HepG2 (cell line): ENCODE measurements around the gene TP73. TPM values are rescaled to one million over a fixed set of nuclear protein-coding genes. Genes with fewer than 3 reads are reported as not detected.

Experiments used
- BORCS8-MEF2B ChIP-seq: sonication (generic); formaldehyde crosslinking; IDR thresholded peaks from 2 replicates; pipeline ENCODE4 v1.8.0; 2022; ENCODE audit warnings: mild to moderate bottlenecking, missing genetic modification reagents
- DMAP1 ChIP-seq: IDR thresholded peaks from 2 replicates; pipeline ENCODE4 v1.6.1; 2016
- FOXC1 ChIP-seq: sonication (generic); formaldehyde crosslinking; IDR thresholded peaks from 2 replicates; pipeline ENCODE4 v1.8.0; 2022; ENCODE audit warnings: mild to moderate bottlenecking, missing genetic modification reagents, borderline replicate concordance
- FOXO1 ChIP-seq: sonication (generic); formaldehyde crosslinking; IDR thresholded peaks from 2 replicates; pipeline ENCODE4 v1.4.0; 2020; ENCODE audit warnings: missing genetic modification reagents
- HOXA7 ChIP-seq: sonication (generic); formaldehyde crosslinking; IDR thresholded peaks from 2 replicates; pipeline ENCODE4 v1.8.1; 2022; ENCODE audit warnings: mild to moderate bottlenecking, missing genetic modification reagents, moderate library complexity
- MXI1 ChIP-seq: IDR thresholded peaks from 3 replicates; pipeline ENCODE4 v1.6.1; 2012; ENCODE audit warnings: low read depth, low read length, inconsistent platforms, borderline replicate concordance
- NR0B2 ChIP-seq: sonication (generic); formaldehyde crosslinking; IDR thresholded peaks from 2 replicates; pipeline ENCODE4 v1.4.0; 2020; ENCODE audit warnings: mild to moderate bottlenecking, missing genetic modification reagents
- PAWR ChIP-seq: sonication (generic); formaldehyde crosslinking; IDR thresholded peaks from 2 replicates; pipeline ENCODE4 v1.4.0; 2020; ENCODE audit warnings: missing genetic modification reagents, mild to moderate bottlenecking, borderline replicate concordance
- PHF8 ChIP-seq: sonication (generic); formaldehyde crosslinking; IDR thresholded peaks from 2 replicates; pipeline ENCODE4 v1.5.0; 2020; ENCODE audit warnings: missing genetic modification reagents
- SMAD1 ChIP-seq: sonication (generic); formaldehyde crosslinking; IDR thresholded peaks from 2 replicates; pipeline ENCODE4 v1.4.0; 2020; ENCODE audit warnings: missing genetic modification reagents, low read depth, mild to moderate bottlenecking, borderline replicate concordance
- SMC3 ChIP-seq: IDR thresholded peaks from 2 replicates; pipeline ENCODE4 v1.6.1; 2011; ENCODE audit warnings: low read length, improper control_type of control experiment
- SRSF1 ChIP-seq: fragments of 200-400 bp; formaldehyde crosslinking; optimal IDR thresholded peaks from 2 replicates; pipeline ENCODE3; 2017; ENCODE audit warnings: mild to moderate bottlenecking, low read depth, low read length, moderate library complexity
- UBTF ChIP-seq: sonication (generic); formaldehyde crosslinking; IDR thresholded peaks from 2 replicates; pipeline ENCODE4 v1.4.0; 2020; ENCODE audit warnings: mild to moderate bottlenecking, missing genetic modification reagents
- USF2 ChIP-seq, 2 experiments: sonication (generic) in 1 of 2; formaldehyde crosslinking in 1 of 2; IDR thresholded peaks; 2 replicates each; pipeline versions ENCODE4 v1.5.1 to v1.6.1; 2011 to 2020; ENCODE audit warnings: borderline replicate concordance in 1 of 2, low read depth in 1 of 2, low read length in 1 of 2, mild to moderate bottlenecking in 1 of 2, missing genetic modification reagents in 1 of 2, moderate library complexity in 1 of 2
- WIZ ChIP-seq: sonication (generic); formaldehyde crosslinking; IDR thresholded peaks from 2 replicates; pipeline ENCODE4 v1.5.1; 2020; ENCODE audit warnings: mild to moderate bottlenecking, missing genetic modification reagents
- ZBTB7B ChIP-seq: sonication (generic); formaldehyde crosslinking; IDR thresholded peaks from 2 replicates; pipeline ENCODE4 v1.4.0; 2020; ENCODE audit warnings: missing genetic modification reagents
- ZIK1 ChIP-seq: sonication (generic); formaldehyde crosslinking; IDR thresholded peaks from 2 replicates; pipeline ENCODE4 v1.5.0; 2020; ENCODE audit warnings: mild to moderate bottlenecking, low read depth, missing genetic modification reagents, borderline replicate concordance
- ZKSCAN8 ChIP-seq: IDR thresholded peaks from 2 replicates; pipeline ENCODE4 v1.6.1; 2016; ENCODE audit warnings: borderline replicate concordance, missing genetic modification reagents, missing compliant biosample characterization
- ZNF121 ChIP-seq: sonication (generic); formaldehyde crosslinking; IDR thresholded peaks from 2 replicates; pipeline ENCODE4 v1.5.0; 2020; ENCODE audit warnings: mild to moderate bottlenecking, missing genetic modification reagents
- ZNF234 ChIP-seq: sonication (generic); formaldehyde crosslinking; conservative IDR thresholded peaks from 2 replicates; pipeline ENCODE4 v1.5.1; 2020; ENCODE audit warnings: mild to moderate bottlenecking, missing genetic modification reagents
- ZNF430 ChIP-seq: sonication (generic); formaldehyde crosslinking; IDR thresholded peaks from 2 replicates; pipeline ENCODE4 v1.9.0; 2021; ENCODE audit warnings: mild to moderate bottlenecking, missing genetic modification reagents
- ZNF501 ChIP-seq: sonication (generic); formaldehyde crosslinking; IDR thresholded peaks from 2 replicates; pipeline ENCODE4 v1.5.1; 2020; ENCODE audit warnings: mild to moderate bottlenecking, moderate library complexity, missing genetic modification reagents
- ZNF564 ChIP-seq: sonication (generic); formaldehyde crosslinking; IDR thresholded peaks from 2 replicates; pipeline ENCODE4 v1.8.1; 2023; ENCODE audit warnings: mild to moderate bottlenecking, missing genetic modification reagents
- ZNF792 ChIP-seq: IDR thresholded peaks from 2 replicates; pipeline ENCODE4 v1.6.1; 2016
- ZZZ3 ChIP-seq: sonication (generic); formaldehyde crosslinking; IDR thresholded peaks from 2 replicates; pipeline ENCODE4 v1.4.0; 2020; ENCODE audit warnings: missing genetic modification reagents, mild to moderate bottlenecking, borderline replicate concordance
- polyA plus RNA-seq, 8 experiments: library from polyadenylated mRNA; depleted of rRNA in 3 of 8; stranded (reverse) in 7 of 8; unstranded in 1 of 8; fragments of >200 nt; fragmentation: Illumina TruSeq in 4 of 8; extraction: Trizol in 4 of 8; gene quantifications; 2 replicates each; pipeline versions ENCODE4 v1.2.1 to v1.2.3, GENCODE V29; 2011 to 2016; ENCODE audit warnings: low read depth in 4 of 8, missing spikeins in 1 of 8, mixed read lengths in 1 of 8; ENCODE audit not compliant: insufficient read depth in 1 of 8
- total RNA-seq, 5 experiments: library from RNA; depleted of rRNA; stranded (reverse); fragments of >200 nt; fragmentation: Illumina TruSeq; extraction: Trizol; gene quantifications; 2 replicates each; pipeline ENCODE4 v1.2.3, GENCODE V29; 2016; ENCODE audit warnings: low read depth in 1 of 5

Gene TP73
- total and polyA plus RNA-seq, 2 of the 13 experiments (the other 11 are each of a cell fraction or from before 2014, with no cell fraction given): 0.49 to 1.1 TPM

GRCh38 chr1:3775490-3776230, 123.3 kb downstream of the TP73 start (continued):
- TF ChIP-seq NR0B2 (CRISPR knock-in tag): peak; percentile 68
- no peak for TF ChIP-seq ZKSCAN8 (CRISPR knock-in tag)
- peak; percentile 95 for TF ChIP-seq ZNF501 (CRISPR knock-in tag)
- TF ChIP-seq ZNF792 (CRISPR knock-in tag): peak; percentile 58; the same call in 1 of the 2 replicates
- TF ChIP-seq PHF8 (CRISPR knock-in tag): peak; percentile 23; the same call in 1 of the 2 replicates
- peak; percentile 74 for TF ChIP-seq FOXO1
- TF ChIP-seq BORCS8-MEF2B (CRISPR knock-in tag): peak; percentile 92
- TF ChIP-seq ZNF430 (CRISPR knock-in tag): peak; percentile 92
- peak; percentile 51; the same call in 1 of the 2 replicates for TF ChIP-seq ZNF234
- TF ChIP-seq WIZ (CRISPR knock-in tag): peak; percentile 67; the same call in 1 of the 2 replicates
- peak; percentile 28; the same call in 1 of the 2 replicates for TF ChIP-seq HOXA7 (CRISPR knock-in tag)
- peak; percentile 18; the same call in 1 of the 2 replicates for TF ChIP-seq SMC3
- peak; percentile 85 for TF ChIP-seq DMAP1 (CRISPR knock-in tag)
- TF ChIP-seq ZZZ3 (CRISPR knock-in tag): peak; percentile 41; the same call in 1 of the 2 replicates
- no peak for TF ChIP-seq USF2 (IDR thresholded peaks at IDR 0.05; ENCODE audit: low read depth, low read length)
- peak; percentile 57 for TF ChIP-seq USF2 (CRISPR knock-in tag; IDR thresholded peaks at IDR 0.05; ENCODE audit: borderline replicate concordance)
- TF ChIP-seq SMAD1 (CRISPR knock-in tag): no peak
- peak; percentile 41; the same call in 1 of the 2 replicates for TF ChIP-seq ZNF121 (CRISPR knock-in tag)
- no peak for TF ChIP-seq SRSF1
- TF ChIP-seq PAWR: no peak
- peak; percentile 45 for TF ChIP-seq ZNF564
- peak; percentile 65 for TF ChIP-seq ZBTB7B
- peak; percentile 75; the same call in 1 of the 2 replicates for TF ChIP-seq ZIK1 (CRISPR knock-in tag)
- peak; percentile 52; the same call in 1 of the 2 replicates for TF ChIP-seq FOXC1 (CRISPR knock-in tag)
- peak; percentile 86 for TF ChIP-seq UBTF (CRISPR knock-in tag)
- TF ChIP-seq MXI1: peak; percentile 97
